ENCODE data around the gene CSTPP1. TPM values are rescaled to one million over a fixed set of nuclear protein-coding genes. Genes with fewer than 3 reads are reported as not detected.

The CSTPP1 gene, protein sequence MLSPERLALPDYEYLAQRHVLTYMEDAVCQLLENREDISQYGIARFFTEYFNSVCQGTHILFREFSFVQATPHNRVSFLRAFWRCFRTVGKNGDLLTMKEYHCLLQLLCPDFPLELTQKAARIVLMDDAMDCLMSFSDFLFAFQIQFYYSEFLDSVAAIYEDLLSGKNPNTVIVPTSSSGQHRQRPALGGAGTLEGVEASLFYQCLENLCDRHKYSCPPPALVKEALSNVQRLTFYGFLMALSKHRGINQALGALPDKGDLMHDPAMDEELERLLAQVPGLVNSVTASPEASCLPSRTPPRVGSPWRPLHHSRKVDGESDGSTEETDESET
- total RNA-seq: 10 to 100 TPM; 31.8 to 42.1 (median 39.1) TPM

DNA sequence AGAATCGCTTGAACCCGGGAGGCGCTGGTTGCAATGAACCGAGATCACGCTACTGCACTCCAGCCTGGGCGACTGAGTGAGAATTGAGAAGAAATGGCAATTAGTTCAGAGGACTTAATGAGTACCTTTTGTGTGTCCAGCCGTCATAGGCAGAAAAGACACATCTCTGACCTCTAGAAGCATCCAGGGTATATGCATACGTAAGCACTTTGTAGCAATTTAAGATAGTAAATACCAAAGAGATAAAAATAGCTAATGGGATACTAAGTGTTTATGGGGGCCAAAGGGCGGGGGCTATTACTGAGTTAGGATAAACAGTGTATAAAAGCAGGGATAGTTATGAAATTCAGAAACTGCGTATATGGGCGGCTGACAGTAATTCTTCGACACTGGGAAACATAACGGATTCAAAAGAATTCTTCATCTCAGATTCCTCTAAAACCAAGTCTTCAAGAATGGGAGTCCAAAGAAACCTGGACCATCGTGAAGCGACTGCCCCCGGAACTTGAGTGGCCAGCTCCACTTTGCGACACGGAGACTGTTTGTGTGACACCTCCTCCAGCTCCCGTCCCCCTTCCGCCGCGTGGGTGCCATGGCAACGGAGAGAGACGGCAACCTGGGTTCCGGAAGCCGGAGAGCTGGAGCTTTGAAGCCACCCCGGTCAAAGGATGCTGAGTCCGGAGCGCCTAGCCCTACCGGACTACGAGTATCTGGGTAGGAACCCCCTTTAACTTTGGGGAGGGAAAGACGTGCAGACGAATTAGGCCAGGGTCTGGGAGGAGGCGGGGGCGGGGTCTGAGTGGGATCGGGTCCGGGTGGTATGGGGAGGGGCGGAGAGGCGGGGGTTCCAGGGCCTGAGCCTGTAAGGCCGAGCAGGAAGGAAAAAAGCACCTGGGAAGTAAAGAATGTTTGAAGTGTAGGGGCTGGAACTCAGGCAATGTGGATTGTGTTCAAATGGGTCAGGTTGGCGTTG is at the start of gene CSTPP1:
TSS of gene CSTPP1 (plus strand) at position 624 of the 973 bp plus-strand sequence. CDS start at position 669, 45 bp downstream.
- no peaks in the 10 kb centered on the region for H3K9me3 ChIP-seq
- peak within 1 kb of the TSS; percentile 56 to 68 (median 62) for H3K4me3 ChIP-seq
- TF ChIP-seq POLR2A (IDR thresholded peaks at IDR 0.05): no peak
- TF ChIP-seq, protein P1, sequence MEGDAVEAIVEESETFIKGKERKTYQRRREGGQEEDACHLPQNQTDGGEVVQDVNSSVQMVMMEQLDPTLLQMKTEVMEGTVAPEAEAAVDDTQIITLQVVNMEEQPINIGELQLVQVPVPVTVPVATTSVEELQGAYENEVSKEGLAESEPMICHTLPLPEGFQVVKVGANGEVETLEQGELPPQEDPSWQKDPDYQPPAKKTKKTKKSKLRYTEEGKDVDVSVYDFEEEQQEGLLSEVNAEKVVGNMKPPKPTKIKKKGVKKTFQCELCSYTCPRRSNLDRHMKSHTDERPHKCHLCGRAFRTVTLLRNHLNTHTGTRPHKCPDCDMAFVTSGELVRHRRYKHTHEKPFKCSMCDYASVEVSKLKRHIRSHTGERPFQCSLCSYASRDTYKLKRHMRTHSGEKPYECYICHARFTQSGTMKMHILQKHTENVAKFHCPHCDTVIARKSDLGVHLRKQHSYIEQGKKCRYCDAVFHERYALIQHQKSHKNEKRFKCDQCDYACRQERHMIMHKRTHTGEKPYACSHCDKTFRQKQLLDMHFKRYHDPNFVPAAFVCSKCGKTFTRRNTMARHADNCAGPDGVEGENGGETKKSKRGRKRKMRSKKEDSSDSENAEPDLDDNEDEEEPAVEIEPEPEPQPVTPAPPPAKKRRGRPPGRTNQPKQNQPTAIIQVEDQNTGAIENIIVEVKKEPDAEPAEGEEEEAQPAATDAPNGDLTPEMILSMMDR (IDR thresholded peaks at IDR 0.05): no peak
- no peaks in the 10 kb centered on the region for H3K36me3 ChIP-seq
- DNase-seq: peak; percentile 94 to 97 (median 94)
- peak within 1 kb of the TSS; percentile 13 to 47 (median 38) for H3K27ac ChIP-seq
- H3K27me3 ChIP-seq: no peaks in the 10 kb centered on the region
- H3K4me1 ChIP-seq: peaks cover 0 to 20% (median 0%) of the 10 kb centered on the region in 4 donors

DNA sequence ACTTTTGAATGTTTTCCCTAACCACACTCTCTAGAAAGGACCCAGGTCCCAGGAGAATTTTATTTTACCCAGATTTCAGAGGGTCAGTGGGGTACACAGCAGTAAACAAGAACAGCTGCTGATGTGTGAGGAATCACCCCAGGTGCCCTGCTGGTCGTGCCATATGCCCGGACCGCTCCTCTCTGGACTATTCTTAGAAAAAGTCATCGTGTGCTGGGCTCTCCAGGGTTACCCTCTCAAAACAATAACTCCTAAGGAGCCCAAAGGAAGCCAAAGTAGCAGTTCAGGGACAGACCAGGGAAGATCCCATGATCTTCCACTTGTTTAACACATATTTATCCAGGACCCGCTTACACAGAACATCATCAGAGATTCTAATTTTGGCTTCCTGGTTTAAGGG is 47.9 kb upstream of the CSTPP1 start:
- H3K4me1 ChIP-seq: no peaks in the 10 kb centered on the region
- TF ChIP-seq POLR2A (IDR thresholded peaks at IDR 0.05): no peak
- TF ChIP-seq, protein P1 (IDR thresholded peaks at IDR 0.05): no peak
- no peaks in the 10 kb centered on the region for H3K9me3 ChIP-seq
- no peak overlapping the region for H3K27ac ChIP-seq
- H3K36me3 ChIP-seq: peaks cover 0 to 42% (median 0%) of the 10 kb centered on the region in 3 donors
- no peak for DNase-seq
- H3K4me3 ChIP-seq: no peak overlapping the region
- no peaks in the 10 kb centered on the region for H3K27me3 ChIP-seq

DNA sequence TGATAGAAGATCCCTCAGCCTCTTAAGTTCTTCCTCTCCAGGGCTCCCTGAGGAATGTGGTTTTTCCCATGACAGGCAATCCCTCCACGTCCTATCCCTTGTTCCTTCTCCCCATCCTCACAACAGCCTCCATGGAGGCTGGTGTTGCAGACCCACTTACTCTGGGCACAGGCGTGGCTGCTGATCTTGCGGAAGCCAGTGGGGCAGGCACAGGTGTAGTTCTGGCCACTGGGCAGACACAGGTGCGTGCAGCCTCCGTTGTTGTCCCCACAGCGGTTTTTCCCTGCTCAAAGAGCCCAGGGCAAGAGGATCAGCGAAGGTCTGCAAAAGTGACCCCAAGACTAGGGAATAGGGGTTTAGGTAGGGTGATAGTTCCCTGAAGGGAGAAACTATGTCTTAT is 47.3 kb upstream of the CSTPP1 start:
- no peak overlapping the region for H3K27ac ChIP-seq
- no peak for DNase-seq
- H3K4me3 ChIP-seq: no peak overlapping the region
- H3K4me1 ChIP-seq: no peaks in the 10 kb centered on the region
- no peaks in the 10 kb centered on the region for H3K27me3 ChIP-seq
- TF ChIP-seq POLR2A (IDR thresholded peaks at IDR 0.05): no peak
- TF ChIP-seq, protein P1 (IDR thresholded peaks at IDR 0.05): no peak
- H3K9me3 ChIP-seq: no peaks in the 10 kb centered on the region
- peaks cover 0 to 38% (median 0%) of the 10 kb centered on the region in 3 donors for H3K36me3 ChIP-seq

DNA sequence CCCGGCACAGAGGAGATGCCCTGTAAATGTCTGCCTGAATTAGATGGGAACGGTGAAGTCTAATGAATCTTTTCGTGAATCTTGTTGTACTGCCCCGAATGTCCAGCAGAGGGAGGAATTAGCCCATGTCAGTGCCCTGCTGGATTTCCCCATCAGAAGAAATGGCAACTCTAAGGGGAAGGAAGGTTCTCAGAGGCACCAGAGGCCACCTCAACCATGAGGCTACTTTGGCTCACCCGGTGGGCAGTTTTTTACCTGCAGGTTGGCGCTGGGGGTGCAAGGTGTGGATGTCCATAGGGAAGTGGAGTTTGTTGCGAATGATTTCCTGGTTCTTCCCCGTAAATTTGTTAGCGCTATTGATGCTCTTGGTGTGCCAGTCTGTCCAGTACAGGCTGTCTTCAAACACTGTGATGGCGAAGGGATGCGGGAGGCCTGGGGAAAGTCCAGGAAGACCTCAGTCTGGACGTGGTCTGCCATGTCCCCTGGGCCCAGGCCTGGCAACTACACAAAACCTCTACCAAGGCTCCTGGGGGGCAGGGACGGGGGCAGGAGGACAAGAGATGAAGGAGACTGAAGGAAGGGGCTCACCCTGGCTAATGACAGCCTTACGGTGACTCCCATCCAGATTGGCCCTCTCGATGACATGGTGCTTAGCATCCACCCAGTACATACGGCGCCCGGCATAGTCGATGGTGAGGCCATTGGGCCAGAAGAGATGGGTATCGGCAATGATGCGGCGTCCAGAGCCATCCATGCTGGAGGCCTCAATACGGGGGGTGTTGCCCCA is 46.7 kb upstream of the CSTPP1 start:
- H3K36me3 ChIP-seq: peaks cover 0 to 44% (median 0%) of the 10 kb centered on the region in 3 donors
- no peaks in the 10 kb centered on the region for H3K27me3 ChIP-seq
- no peak overlapping the region for H3K4me3 ChIP-seq
- TF ChIP-seq, protein P1 (IDR thresholded peaks at IDR 0.05): peak; percentile 49 to 95 (median 92)
- no peak for TF ChIP-seq POLR2A (IDR thresholded peaks at IDR 0.05)
- no peaks in the 10 kb centered on the region for H3K4me1 ChIP-seq
- H3K9me3 ChIP-seq: no peaks in the 10 kb centered on the region
- DNase-seq: peak in 2 of 3 donors; percentile 73 to 90
- H3K27ac ChIP-seq: no peak overlapping the region

DNA sequence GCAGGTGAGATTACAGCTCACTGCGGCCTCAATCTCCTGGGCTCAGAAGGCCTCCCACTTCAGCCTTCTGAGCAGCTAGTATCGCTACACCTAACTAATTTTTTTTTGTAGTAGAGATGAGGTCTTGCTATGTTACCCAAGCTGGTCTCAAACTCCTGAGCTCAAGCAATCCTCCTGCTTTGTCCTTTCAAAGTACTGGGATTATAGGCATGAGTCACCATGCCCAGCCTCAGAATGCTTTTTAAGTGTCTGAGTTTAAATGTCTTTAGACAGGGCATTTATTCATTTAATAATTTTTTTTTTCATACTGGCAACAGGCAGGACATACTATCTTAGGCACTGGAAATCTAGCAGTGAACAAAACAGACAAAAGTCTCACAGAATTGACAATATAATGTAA is 45.9 kb upstream of the CSTPP1 start:
- no peak for DNase-seq
- TF ChIP-seq, protein P1 (IDR thresholded peaks at IDR 0.05): no peak
- TF ChIP-seq POLR2A (IDR thresholded peaks at IDR 0.05): no peak
- Histone ChIP-seq H3K9me3 (no peaks in the 10 kb centered on the region), H3K4me3 (no peak overlapping the region), H3K27me3 (no peaks in the 10 kb centered on the region), H3K36me3 (peaks cover 0 to 44% (median 0%) of the 10 kb centered on the region in 3 donors), H3K4me1 (no peaks in the 10 kb centered on the region), H3K27ac (no peak overlapping the region)

All from Peyer's patch (tissue), 4 donors.